Measurements from ENCODE around the gene ESR2.

Gene ESR2

DNA sequence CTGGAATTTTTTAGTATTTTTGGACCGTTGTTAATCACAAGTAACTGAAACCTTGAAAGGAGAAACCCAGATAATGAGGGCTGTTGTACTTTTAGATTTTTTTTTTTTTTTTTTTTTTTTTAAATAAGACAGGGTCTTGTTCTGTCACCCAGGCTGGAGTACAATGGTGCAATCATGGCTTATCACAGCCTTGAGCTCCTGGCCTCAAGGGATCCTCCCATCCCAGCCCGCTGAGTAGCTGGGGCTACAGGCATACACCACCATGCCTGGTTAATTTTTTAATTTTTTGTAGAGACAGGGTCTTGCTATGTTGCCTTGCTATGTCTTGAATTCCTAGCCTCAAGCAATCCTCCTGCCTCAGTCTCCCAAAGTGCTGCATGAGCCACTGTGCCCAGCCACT lies 229.7 kb downstream of the ESR2 start:
- no peaks in the 10 kb centered on the region for H3K27me3 ChIP-seq (ENCODE audit: control insufficient read depth, insufficient read depth, low read length)
- no peaks in the 10 kb centered on the region for H3K9me3 ChIP-seq (ENCODE audit: control insufficient read depth, low read length)
- H2AFZ ChIP-seq: no peak overlapping the region
- no peaks in the 10 kb centered on the region for H3K79me2 ChIP-seq
- no peaks in the 10 kb centered on the region for H3K4me1 ChIP-seq
- TF ChIP-seq, protein P1, sequence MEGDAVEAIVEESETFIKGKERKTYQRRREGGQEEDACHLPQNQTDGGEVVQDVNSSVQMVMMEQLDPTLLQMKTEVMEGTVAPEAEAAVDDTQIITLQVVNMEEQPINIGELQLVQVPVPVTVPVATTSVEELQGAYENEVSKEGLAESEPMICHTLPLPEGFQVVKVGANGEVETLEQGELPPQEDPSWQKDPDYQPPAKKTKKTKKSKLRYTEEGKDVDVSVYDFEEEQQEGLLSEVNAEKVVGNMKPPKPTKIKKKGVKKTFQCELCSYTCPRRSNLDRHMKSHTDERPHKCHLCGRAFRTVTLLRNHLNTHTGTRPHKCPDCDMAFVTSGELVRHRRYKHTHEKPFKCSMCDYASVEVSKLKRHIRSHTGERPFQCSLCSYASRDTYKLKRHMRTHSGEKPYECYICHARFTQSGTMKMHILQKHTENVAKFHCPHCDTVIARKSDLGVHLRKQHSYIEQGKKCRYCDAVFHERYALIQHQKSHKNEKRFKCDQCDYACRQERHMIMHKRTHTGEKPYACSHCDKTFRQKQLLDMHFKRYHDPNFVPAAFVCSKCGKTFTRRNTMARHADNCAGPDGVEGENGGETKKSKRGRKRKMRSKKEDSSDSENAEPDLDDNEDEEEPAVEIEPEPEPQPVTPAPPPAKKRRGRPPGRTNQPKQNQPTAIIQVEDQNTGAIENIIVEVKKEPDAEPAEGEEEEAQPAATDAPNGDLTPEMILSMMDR (IDR thresholded peaks at IDR 0.05): no peak
- no peak overlapping the region for H3K9ac ChIP-seq
- no peak overlapping the region for H3K27ac ChIP-seq
- H3K36me3 ChIP-seq (ENCODE audit: control insufficient read depth, insufficient read depth, low read length): no peaks in the 10 kb centered on the region
- H3K4me2 ChIP-seq (ENCODE audit: low read length): no peak overlapping the region
- H3K4me3 ChIP-seq (ENCODE audit: low read depth, low read length): no peak overlapping the region

DNA sequence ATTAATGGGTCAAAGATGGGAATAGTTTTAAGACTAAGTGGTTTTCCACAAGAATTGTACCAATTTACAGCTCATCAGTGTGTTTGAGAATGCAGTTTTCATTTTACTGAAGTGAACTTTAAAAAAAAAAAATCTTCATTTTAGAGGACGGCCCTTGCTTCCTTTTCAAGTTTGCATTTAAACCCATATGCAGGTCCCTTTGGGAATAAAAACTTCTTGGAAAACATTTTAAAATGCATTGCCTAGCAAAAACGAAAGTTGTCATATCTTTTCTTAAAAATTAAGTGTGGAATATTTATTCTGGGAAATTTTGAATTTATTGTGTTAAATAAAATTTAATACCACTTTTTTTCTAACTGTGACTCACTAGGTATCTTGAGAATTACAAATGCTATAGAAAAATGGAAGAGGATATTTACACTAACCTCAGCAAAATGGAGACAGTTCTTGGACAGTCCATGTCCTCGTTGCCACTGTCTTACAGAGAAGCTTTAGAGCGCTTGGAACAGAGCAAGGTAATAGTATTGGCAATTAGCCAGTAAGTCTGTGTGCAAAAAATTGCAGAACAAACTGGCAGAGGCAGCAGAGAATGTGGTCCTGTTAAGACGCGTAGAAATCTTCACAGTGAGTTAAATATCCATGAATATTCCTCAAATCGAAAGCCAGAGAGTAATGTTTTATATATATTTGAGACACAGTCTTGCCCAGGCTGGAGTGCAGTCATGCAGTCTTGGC lies 231.6 kb downstream of the ESR2 start:
- Histone ChIP-seq H3K9ac (no peak overlapping the region), H3K27ac (no peak overlapping the region), H3K79me2 (no peaks in the 10 kb centered on the region), H3K9me3 (ENCODE audit: control insufficient read depth, low read length) (no peaks in the 10 kb centered on the region), H3K4me1 (no peaks in the 10 kb centered on the region), H3K4me3 (ENCODE audit: low read depth, low read length) (no peak overlapping the region), H2AFZ (no peak overlapping the region), H3K36me3 (ENCODE audit: control insufficient read depth, insufficient read depth, low read length) (no peaks in the 10 kb centered on the region), H3K4me2 (ENCODE audit: low read length) (no peak overlapping the region), H3K27me3 (ENCODE audit: control insufficient read depth, insufficient read depth, low read length) (no peaks in the 10 kb centered on the region)
- TF ChIP-seq, protein P1 (IDR thresholded peaks at IDR 0.05): no peak

DNA sequence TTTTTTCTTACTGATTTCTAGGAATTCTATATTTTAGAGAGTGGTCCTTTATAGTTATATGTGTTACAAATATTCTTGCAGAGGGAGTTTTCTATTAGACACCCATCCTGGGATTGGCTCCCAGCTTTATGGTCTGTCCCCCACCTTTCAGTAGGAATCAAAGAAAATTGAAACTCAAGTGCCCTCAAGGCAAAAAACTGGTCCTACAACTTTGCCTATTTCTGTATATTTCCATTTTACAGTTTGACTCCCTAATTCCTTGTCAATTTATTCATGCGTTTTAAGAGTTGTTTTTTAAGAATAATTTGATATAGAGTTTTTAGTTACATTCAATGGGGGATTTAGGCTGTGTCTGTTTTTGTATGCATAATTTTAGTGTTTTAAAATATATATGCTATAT lies 232.5 kb downstream of the ESR2 start:
- Histone ChIP-seq H2AFZ (no peak overlapping the region), H3K27me3 (ENCODE audit: control insufficient read depth, insufficient read depth, low read length) (no peaks in the 10 kb centered on the region), H3K4me3 (ENCODE audit: low read depth, low read length) (no peak overlapping the region), H3K4me2 (ENCODE audit: low read length) (no peak overlapping the region), H3K9me3 (ENCODE audit: control insufficient read depth, low read length) (no peaks in the 10 kb centered on the region), H3K79me2 (no peaks in the 10 kb centered on the region), H3K27ac (no peak overlapping the region), H3K36me3 (ENCODE audit: control insufficient read depth, insufficient read depth, low read length) (no peaks in the 10 kb centered on the region), H3K9ac (no peak overlapping the region), H3K4me1 (no peaks in the 10 kb centered on the region)
- TF ChIP-seq, protein P1 (IDR thresholded peaks at IDR 0.05): no peak

DNA sequence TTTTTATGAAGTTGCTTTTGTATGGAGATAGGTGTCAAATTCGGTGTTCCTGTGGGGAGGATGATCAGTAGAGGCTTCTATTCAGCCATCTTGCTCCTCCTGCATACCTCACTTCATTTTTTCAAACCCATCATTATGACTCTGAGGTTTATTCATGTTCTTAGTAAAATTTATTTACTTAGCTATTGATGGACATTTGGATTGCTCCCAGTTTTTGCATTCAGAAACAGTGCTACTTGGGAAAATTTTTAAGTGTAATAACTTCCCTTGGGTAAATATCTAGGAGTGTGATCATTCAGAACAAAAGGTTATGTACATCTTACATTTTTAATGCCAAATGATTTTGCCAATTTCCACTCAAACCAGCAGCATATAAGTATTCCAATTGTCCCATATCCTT lies 233.1 kb downstream of the ESR2 start:
- Histone ChIP-seq H3K4me2 (ENCODE audit: low read length) (no peak overlapping the region), H3K9me3 (ENCODE audit: control insufficient read depth, low read length) (no peaks in the 10 kb centered on the region), H3K4me1 (no peaks in the 10 kb centered on the region), H3K9ac (no peak overlapping the region), H3K4me3 (ENCODE audit: low read depth, low read length) (no peak overlapping the region), H2AFZ (no peak overlapping the region), H3K27ac (no peak overlapping the region), H3K27me3 (ENCODE audit: control insufficient read depth, insufficient read depth, low read length) (no peaks in the 10 kb centered on the region), H3K79me2 (no peaks in the 10 kb centered on the region), H3K36me3 (ENCODE audit: control insufficient read depth, insufficient read depth, low read length) (no peaks in the 10 kb centered on the region)
- TF ChIP-seq, protein P1 (IDR thresholded peaks at IDR 0.05): no peak

DNA sequence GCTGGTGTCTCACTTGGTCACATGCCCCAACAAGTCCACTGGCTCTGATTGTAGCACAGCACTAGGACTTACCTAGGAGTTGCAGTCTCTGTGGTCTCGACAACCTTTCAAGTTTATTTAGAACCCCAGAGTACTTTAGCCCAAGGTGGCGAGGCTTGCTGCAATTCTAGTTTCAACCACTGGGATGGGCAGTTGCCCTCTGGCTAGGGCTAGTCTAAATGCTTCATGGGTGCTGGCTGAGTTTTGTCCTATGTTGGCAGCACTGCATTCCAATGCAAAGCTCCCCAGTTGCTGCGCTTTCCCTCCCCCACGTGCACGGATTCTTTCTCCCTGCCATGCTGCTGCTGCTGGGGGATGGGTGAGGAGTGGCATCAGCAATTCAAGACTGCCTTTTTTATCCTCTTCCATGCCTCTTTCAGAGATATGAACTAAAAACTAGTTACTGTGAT lies 233.5 kb downstream of the ESR2 start:
- TF ChIP-seq, protein P1 (IDR thresholded peaks at IDR 0.05): no peak
- H3K4me2 ChIP-seq (ENCODE audit: low read length): no peak overlapping the region
- no peaks in the 10 kb centered on the region for H3K79me2 ChIP-seq
- H3K9me3 ChIP-seq (ENCODE audit: control insufficient read depth, low read length): no peaks in the 10 kb centered on the region
- no peaks in the 10 kb centered on the region for H3K27me3 ChIP-seq (ENCODE audit: control insufficient read depth, insufficient read depth, low read length)
- H3K27ac ChIP-seq: no peak overlapping the region
- H3K36me3 ChIP-seq (ENCODE audit: control insufficient read depth, insufficient read depth, low read length): no peaks in the 10 kb centered on the region
- no peak overlapping the region for H3K4me3 ChIP-seq (ENCODE audit: low read depth, low read length)
- H3K9ac ChIP-seq: no peak overlapping the region
- no peaks in the 10 kb centered on the region for H3K4me1 ChIP-seq
- H2AFZ ChIP-seq: no peak overlapping the region
